DND-41 (cell line): ENCODE results near the gene IPCEF1.

Experiments
- ATAC-seq: fragments of 200-7000 bp; cut with Tn5 transposase; 3 replicates; pipeline ENCODE4 v1.9.1; 2021; ENCODE audit warnings: low read depth; ENCODE audit not compliant: insufficient read depth
- DNase-seq: peaks from one replicate; pipeline ENCODE4 v3.0.0-alpha.2; 2020
- H2AFZ ChIP-seq: 2 replicates; pipeline ENCODE4 v1.6.0; 2012; ENCODE audit warnings: low read depth, low read length
- H3K27ac ChIP-seq: 2 replicates; pipeline ENCODE4 v1.5.1; 2012; ENCODE audit warnings: low read length, inconsistent platforms
- H3K27me3 ChIP-seq: fragments of 200-600 bp; sonication (generic); 2 replicates; pipeline ENCODE4 v1.6.0; 2012; ENCODE audit warnings: low read length, mild to moderate bottlenecking, inconsistent platforms; ENCODE audit not compliant: insufficient read depth, poor library complexity
- H3K36me3 ChIP-seq: 2 replicates; pipeline ENCODE4 v1.5.1; 2012; ENCODE audit warnings: low read length, inconsistent platforms; ENCODE audit not compliant: insufficient read depth
- H3K4me1 ChIP-seq: 2 replicates; pipeline ENCODE4 v1.5.1; 2012; ENCODE audit warnings: mild to moderate bottlenecking, low read length; ENCODE audit not compliant: insufficient read depth
- H3K4me2 ChIP-seq: 2 replicates; pipeline ENCODE4 v1.6.0; 2012; ENCODE audit warnings: mild to moderate bottlenecking, moderate library complexity, low read length, inconsistent platforms; ENCODE audit not compliant: insufficient read depth
- H3K4me3 ChIP-seq, 2 experiments: fragments of 200-600 bp in 1 of 2; shearing (Covaris generic) in 1 of 2; 2 replicates each; pipeline ENCODE4 v1.5.1; 2012 to 2016; ENCODE audit warnings: inconsistent platforms in 2 of 2, low read length in 2 of 2, mild to moderate bottlenecking in 2 of 2, low read depth in 1 of 2, moderate library complexity in 1 of 2
- H3K79me2 ChIP-seq: 2 replicates; pipeline ENCODE4 v1.6.0; 2012; ENCODE audit warnings: low read length, inconsistent platforms; ENCODE audit not compliant: insufficient read depth
- H3K9ac ChIP-seq: 2 replicates; pipeline ENCODE4 v1.6.0; 2012; ENCODE audit warnings: low read depth, mild to moderate bottlenecking, inconsistent platforms, low read length, moderate library complexity
- H3K9me3 ChIP-seq: 2 replicates; pipeline ENCODE4 v1.5.1; 2012; ENCODE audit warnings: low read length, moderate library complexity, mild to moderate bottlenecking, inconsistent platforms; ENCODE audit not compliant: insufficient read depth, severe bottlenecking
- H4K20me1 ChIP-seq: 2 replicates; pipeline ENCODE4 v1.6.0; 2012; ENCODE audit warnings: low read length; ENCODE audit not compliant: insufficient read depth
- EZH2 ChIP-seq: IDR thresholded peaks from 3 replicates; pipeline ENCODE4 v1.6.1; 2012; ENCODE audit warnings: borderline replicate concordance, low read depth, mild to moderate bottlenecking, moderate library complexity, low read length, inconsistent platforms; ENCODE audit not compliant: severe bottlenecking
- TF ChIP-seq, protein P1 (sequence below): IDR thresholded peaks from 2 replicates; pipeline ENCODE4 v1.5.1; 2012; ENCODE audit warnings: borderline replicate concordance, low read length, moderate library complexity, mild to moderate bottlenecking; ENCODE audit not compliant: poor library complexity, severe bottlenecking; ENCODE audit errors: extremely low read depth

Gene IPCEF1

DNA sequence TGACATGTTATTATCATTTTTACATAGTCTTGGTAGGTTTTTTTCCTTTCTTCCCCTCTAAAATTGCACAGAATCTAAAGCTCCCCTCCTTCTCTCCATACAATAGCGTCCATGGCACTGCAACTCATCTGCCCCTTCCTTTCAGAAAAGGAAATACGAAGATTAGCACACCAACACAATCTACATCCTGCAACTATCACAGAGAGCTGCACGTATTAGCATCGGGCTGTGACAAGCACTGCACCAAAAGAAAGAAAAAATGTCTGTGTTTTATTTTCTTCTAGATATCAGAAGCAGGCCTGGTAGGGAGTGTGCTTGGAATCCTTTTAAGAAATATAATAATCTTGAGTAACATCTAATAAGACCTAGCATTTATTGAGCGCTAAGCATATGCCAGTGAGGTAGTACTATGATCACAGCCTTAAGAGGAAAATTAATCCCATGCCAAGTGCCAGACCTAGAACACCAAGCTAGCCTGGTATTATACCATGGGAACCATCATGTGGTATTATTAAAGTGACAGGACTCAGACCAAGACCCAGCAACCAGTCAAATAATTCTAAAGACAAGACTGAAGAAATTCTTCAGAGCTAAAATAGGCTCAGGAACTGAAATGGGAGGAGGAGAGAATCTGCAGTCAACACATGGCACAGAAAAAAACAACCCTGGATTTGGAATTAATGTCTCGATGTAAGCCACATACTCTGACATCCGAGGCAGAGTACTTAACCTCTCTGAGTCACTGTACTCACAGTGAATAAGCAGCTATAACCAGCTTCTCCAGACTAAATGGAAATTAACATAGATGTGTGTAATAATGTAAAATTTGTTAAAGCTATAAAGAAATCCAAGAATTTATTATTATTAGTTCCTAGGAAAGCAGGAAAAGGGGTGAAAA lies 124.3 kb downstream of the IPCEF1 start:
- ATAC-seq (no peak), DNase-seq (no peak)
- Histone ChIP-seq H3K9me3 (no peaks in the 10 kb centered on the region), H3K9ac (no peak overlapping the region), H3K79me2 (peaks cover 18% of the 10 kb centered on the region), H4K20me1 (no peaks in the 10 kb centered on the region), H3K36me3 (0 out of 2 replicates have a peak, but pooled peaks cover 6% of the 10 kb centered on the region), H3K4me3 (no peak overlapping the region), H3K4me2 (no peak overlapping the region), H2AFZ (no peak overlapping the region), H3K27me3 (no peaks in the 10 kb centered on the region), H3K27ac (0 out of 2 replicates have a peak overlapping the region, but pooled peaks have one; percentile 17), H3K4me1 (peaks cover 47% of the 10 kb centered on the region)
- TF ChIP-seq, protein P1, sequence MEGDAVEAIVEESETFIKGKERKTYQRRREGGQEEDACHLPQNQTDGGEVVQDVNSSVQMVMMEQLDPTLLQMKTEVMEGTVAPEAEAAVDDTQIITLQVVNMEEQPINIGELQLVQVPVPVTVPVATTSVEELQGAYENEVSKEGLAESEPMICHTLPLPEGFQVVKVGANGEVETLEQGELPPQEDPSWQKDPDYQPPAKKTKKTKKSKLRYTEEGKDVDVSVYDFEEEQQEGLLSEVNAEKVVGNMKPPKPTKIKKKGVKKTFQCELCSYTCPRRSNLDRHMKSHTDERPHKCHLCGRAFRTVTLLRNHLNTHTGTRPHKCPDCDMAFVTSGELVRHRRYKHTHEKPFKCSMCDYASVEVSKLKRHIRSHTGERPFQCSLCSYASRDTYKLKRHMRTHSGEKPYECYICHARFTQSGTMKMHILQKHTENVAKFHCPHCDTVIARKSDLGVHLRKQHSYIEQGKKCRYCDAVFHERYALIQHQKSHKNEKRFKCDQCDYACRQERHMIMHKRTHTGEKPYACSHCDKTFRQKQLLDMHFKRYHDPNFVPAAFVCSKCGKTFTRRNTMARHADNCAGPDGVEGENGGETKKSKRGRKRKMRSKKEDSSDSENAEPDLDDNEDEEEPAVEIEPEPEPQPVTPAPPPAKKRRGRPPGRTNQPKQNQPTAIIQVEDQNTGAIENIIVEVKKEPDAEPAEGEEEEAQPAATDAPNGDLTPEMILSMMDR: no peak
- TF ChIP-seq EZH2: no peak

DNA sequence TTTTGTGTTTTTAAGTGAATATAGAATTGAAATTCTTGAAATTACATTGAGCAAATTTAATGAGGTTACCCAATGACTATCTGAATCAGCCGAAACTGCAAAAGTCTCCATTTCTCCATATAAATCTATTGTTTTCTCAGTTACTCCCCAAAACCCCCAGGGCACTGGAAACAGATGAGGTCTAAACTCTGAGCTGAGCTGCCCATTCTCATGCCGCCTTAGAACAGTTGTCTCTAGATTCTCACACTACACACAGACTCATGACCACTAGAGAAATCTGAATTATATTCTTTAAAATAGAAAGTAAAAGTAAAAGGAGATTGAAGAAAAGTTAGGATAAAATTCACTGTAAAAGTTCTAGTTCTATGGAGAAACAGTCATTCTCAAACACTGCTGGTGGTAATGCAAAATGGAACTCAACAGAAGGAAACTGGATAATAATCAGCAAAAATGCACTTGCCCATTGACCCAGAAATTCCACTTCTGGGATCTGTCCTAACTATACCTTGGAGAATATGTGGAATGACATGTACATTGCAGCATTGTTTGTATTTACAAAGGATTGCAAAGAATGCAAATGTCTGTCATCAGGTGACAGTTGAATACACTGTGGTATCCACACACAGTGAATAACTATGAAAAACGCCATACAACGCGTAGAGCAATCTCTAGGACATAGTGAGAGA lies 125.5 kb downstream of the IPCEF1 start:
- ATAC-seq (0 out of 3 replicates have a peak, but pooled peaks have one; percentile 16), DNase-seq (no peak)
- Histone ChIP-seq H3K4me2 (peak overlapping the region; percentile 8; the same call in 1 of the 2 replicates), H3K27ac (peak overlapping the region; percentile 5; the same call in 1 of the 2 replicates), H3K79me2 (peaks cover 21% of the 10 kb centered on the region), H4K20me1 (no peaks in the 10 kb centered on the region), H3K27me3 (no peaks in the 10 kb centered on the region), H3K4me1 (peaks cover 47% of the 10 kb centered on the region), H3K36me3 (0 out of 2 replicates have a peak, but pooled peaks cover 6% of the 10 kb centered on the region), H3K4me3 (no peak overlapping the region), H3K9ac (no peak overlapping the region), H3K9me3 (no peaks in the 10 kb centered on the region), H2AFZ (no peak overlapping the region)
- TF ChIP-seq, protein P1: no peak
- no peak for TF ChIP-seq EZH2

DNA sequence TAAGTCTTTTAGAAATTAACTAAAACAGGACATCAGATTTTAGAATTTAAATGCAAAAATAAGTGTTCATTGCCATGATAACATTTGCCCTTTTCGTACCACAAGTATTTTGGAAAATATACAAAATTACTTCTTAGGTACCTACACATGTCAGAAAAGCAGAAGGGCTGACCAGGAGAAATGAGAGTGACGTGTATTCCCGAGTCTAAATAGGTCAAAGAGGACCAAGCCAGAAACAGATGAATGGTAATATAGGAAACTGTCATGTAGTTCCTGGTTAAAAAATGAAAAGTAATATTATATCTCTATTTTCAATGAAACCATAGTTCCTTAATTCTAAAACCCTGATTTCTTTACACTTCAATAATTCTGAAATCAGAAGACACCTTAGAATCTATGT lies 126.2 kb downstream of the IPCEF1 start:
- no peak for DNase-seq
- Histone ChIP-seq H3K79me2 (peaks cover 18% of the 10 kb centered on the region), H3K36me3 (0 out of 2 replicates have a peak, but pooled peaks cover 6% of the 10 kb centered on the region), H3K9me3 (no peaks in the 10 kb centered on the region), H3K27me3 (no peaks in the 10 kb centered on the region), H3K4me1 (peaks cover 47% of the 10 kb centered on the region), H3K4me2 (no peak overlapping the region), H4K20me1 (no peaks in the 10 kb centered on the region), H3K9ac (no peak overlapping the region), H3K27ac (no peak overlapping the region), H3K4me3 (no peak overlapping the region), H2AFZ (no peak overlapping the region)
- no peak for ATAC-seq
- no peak for TF ChIP-seq EZH2
- TF ChIP-seq, protein P1: no peak
